Right lobe of liver (tissue), 4 donors: ENCODE results near the gene POU5F1.

Experiments used
- CTCF ChIP-seq, 4 donors: fragments of 200-600 bp in 3 of 4; fragments of 450-650 bp in 1 of 4; IDR thresholded peaks; one replicate each; pipeline versions ENCODE4 v1.5.1 to v1.8.0; 2016 to 2022; ENCODE audit warnings: antibody characterized with exemption in 4 of 4, mild to moderate bottlenecking in 2 of 4
- POLR2A ChIP-seq: fragments of 450-650 bp; IDR thresholded peaks from one replicate; pipeline ENCODE4 v1.6.1; 2017; ENCODE audit warnings: antibody characterized with exemption, mild to moderate bottlenecking
- donor health status: DM: no; HTN: no; CAD: no.
- donor health status: DM: no; HTN: no; CAD: no.
- donor health status: DM: no; HTN: yes; CAD: no.

- TF ChIP-seq CTCF (IDR thresholded peaks at IDR 0.05) (no peak), POLR2A (no peak)
Observed at GRCh38 chr6:31209137-31209536, 38.7 kb upstream of the POU5F1 start.
